T follicular helper cell (primary cell): ENCODE data around the gene C1orf56.
A peak's percentile ranks its signal among the peaks of the same experiment; 100 is the strongest.

Experiments used
- DNase-seq: peaks from one replicate; pipeline ENCODE4 v3.0.0-alpha.2; 2020; ENCODE audit warnings: low read depth

Gene C1orf56

GRCh38 chr1:151024540-151025146 is 22.9 kb upstream of the C1orf56 start:
- DNase-seq, result peak; percentile 79

- DNase-seq, result no peak
Measured at GRCh38 chr1:151026460-151026859, 21.1 kb upstream of the C1orf56 start.

GRCh38 chr1:151032164-151032563 is 15.4 kb upstream of the C1orf56 start:
- DNase-seq, result no peak

GRCh38 chr1:151035167-151035566 is 12.4 kb upstream of the C1orf56 start:
- no peak for DNase-seq

DNA sequence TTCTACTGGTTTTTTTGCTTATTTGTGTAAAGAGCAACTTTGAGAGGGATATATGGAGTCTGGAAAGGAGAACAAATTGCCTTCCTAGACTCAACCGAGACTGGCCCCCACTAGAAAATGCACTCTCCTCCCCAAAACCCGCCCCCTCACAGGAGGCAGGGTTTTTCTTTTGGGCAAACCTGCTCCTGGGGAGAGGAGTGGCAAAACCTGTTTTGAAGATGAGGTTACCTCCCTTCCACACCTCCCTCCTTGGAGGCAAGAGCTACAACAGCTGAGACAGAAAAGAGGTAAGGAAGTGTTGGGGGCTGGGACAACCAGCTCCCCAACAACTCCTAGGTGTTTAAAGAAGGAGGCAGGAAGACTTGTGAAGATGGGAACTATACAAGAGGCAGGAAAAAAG is 11.2 kb upstream of the C1orf56 start, which contains the start of gene BNIPL:
Gene BNIPL (plus strand): TSS at position 231 of the 400 bp plus-strand sequence. CDS start 140 bp downstream, at position 371.
- DNase-seq, result no peak

GRCh38 chr1:151037032-151037431 is 10.5 kb upstream of the C1orf56 start:
- DNase-seq, result no peak

DNA sequence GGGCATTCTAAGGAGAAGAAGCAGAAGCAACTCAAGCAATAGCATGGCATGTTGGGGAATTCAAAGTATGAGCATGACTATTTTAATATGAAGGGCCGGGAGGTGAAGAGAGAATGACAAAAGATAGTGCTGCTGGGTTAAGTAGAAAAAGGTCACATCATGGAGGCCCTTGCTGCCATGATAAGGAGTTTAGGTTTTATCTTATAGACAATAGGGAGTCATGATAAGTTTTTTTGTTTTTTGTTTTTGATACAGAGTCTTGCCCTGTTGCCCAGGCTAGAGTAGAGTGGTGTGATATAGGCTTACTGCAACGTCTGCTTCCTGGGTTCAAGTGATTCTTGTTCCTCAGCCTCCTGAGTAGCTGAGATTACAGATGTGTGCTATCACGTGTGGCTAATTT is 8.0 kb upstream of the C1orf56 start:
- DNase-seq, result no peak

GRCh38 chr1:151043163-151043562 is 4.4 kb upstream of the C1orf56 start:
- no peak for DNase-seq

DNA sequence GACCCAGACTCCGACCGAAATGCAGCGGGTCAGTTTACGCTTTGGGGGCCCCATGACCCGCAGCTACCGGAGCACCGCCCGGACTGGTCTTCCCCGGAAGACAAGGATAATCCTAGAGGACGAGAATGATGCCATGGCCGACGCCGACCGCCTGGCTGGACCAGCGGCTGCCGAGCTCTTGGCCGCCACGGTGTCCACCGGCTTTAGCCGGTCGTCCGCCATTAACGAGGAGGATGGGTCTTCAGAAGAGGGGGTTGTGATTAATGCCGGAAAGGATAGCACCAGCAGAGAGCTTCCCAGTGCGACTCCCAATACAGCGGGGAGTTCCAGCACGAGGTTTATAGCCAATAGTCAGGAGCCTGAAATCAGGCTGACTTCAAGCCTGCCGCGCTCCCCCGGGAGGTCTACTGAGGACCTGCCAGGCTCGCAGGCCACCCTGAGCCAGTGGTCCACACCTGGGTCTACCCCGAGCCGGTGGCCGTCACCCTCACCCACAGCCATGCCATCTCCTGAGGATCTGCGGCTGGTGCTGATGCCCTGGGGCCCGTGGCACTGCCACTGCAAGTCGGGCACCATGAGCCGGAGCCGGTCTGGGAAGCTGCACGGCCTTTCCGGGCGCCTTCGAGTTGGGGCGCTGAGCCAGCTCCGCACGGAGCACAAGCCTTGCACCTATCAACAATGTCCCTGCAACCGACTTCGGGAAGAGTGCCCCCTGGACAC is 534 bp downstream of the C1orf56 start:
- peak; percentile 31 for DNase-seq

DNA sequence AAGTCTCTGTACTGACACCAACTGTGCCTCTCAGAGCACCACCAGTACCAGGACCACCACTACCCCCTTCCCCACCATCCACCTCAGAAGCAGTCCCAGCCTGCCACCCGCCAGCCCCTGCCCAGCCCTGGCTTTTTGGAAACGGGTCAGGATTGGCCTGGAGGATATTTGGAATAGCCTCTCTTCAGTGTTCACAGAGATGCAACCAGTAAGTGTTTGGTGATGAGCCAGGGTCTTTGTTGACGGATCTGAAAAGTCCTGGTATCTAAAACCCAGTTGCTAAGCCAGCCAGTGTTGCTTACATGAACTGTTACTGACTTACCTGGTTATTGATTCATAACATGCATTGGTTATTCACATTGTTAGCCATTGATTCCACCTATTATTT is 1.1 kb downstream of the C1orf56 start:
- DNase-seq, result no peak

- DNase-seq, result no peak
Measured at GRCh38 chr1:151049458-151049857, 1.9 kb downstream of the C1orf56 start.

DNA sequence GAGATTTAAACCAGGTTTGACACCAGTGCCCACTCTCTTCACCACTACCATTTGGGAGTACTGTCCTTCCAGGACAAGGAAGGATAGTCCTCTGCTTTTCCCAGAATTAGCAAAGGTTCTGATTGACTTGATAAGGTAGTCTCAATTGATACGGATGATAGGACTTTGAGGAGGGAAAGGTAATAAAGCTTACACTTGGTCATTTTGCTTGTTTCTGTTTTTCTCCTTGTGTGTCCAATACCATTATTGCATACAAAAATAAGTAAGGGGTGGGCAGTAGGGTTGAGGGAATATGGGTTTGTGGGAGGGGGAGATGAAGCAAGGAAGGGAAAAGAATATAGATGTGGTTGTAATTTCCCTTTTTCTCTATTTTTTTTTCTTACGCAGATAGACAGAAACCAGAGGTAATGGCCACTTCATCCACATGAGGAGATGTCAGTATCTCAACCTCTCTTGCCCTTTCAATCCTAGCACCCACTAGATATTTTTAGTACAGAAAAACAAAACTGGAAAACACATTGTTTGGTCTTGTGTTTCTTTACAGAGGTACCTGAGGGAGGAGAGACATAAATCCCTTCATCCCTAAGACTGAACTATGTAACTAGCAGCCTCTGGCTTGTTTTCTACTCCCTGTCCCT is 2.6 kb downstream of the C1orf56 start:
- no peak for DNase-seq

- no peak for DNase-seq
Measured at GRCh38 chr1:151051356-151052009, 3.9 kb downstream of the C1orf56 start.

GRCh38 chr1:151054971-151055547 is 7.5 kb downstream of the C1orf56 start:
- no peak for DNase-seq

- no peak for DNase-seq
Measured at GRCh38 chr1:151055581-151055980, 8.0 kb downstream of the C1orf56 start.

- DNase-seq, result no peak
Measured at GRCh38 chr1:151056149-151056548, 8.6 kb downstream of the C1orf56 start.

GRCh38 chr1:151058692-151059091 is 11.1 kb downstream of the C1orf56 start:
- no peak for DNase-seq

- peak; percentile 72 for DNase-seq
Measured at GRCh38 chr1:151059109-151060006, 11.8 kb downstream of the C1orf56 start, which contains the start of gene CDC42SE1. TSS of gene CDC42SE1 (minus strand) at chr1:151059622. CDS start at chr1:151055730, 3,892 bp downstream.

DNA sequence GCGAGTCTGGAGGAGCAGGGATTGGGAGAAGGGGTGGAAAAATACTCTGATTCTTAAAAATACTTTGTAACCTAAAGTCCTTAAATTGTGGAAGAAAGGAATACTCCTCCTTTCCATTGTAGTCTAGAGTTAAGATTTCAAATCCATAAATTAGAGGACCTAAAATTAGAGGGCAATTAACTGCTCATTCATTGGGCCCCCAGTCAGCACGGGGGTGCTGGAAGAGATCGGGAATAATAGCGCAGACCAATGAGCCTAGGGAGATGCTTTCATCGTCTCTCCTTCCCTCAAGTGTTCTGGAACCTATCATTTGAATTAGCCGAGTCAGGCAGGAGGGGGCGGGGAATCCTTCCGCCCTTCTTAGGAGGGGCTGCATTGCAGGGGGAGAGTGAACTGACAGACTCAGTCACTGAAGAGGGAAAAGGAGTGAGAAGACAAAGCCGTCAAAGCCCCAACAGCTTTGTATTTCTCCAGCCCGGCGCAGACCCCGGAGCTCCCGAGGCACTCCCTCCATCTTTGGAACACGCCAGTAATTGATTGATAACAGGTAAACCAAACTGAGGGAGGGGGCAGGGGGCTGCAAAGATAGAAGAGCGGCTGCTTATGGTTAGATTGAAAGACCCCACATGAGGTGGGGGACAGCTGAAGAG is 12.6 kb downstream of the C1orf56 start, which contains the start of gene MLLT11:
Gene MLLT11 (plus strand): TSS at position 391 of the 650 bp plus-strand sequence. CDS start 6,828 bp downstream, outside the sequence.
- DNase-seq, result no peak

GRCh38 chr1:151060657-151061421 is 13.3 kb downstream of the C1orf56 start:
- DNase-seq, result no peak
